OCI-LY1 (cell line): Measurements from ENCODE around the gene CCDC141.

ENCODE experiments used
- CTCF ChIP-seq: fragments of 200-600 bp; sonication (generic), shearing (Covaris generic); IDR thresholded peaks from 2 replicates; pipeline ENCODE4 v1.5.1; 2017; ENCODE audit warnings: mild to moderate bottlenecking, antibody characterized with exemption, low read length, moderate library complexity, mixed read lengths
- EZH2 ChIP-seq: fragments of 200-600 bp; sonication (generic), shearing (Covaris generic); IDR thresholded peaks from 2 replicates; pipeline ENCODE4 v1.8.0; 2017; ENCODE audit warnings: borderline replicate concordance, mixed run types, mild to moderate bottlenecking, antibody characterized with exemption, low read length, moderate library complexity, mixed read lengths

DNA sequence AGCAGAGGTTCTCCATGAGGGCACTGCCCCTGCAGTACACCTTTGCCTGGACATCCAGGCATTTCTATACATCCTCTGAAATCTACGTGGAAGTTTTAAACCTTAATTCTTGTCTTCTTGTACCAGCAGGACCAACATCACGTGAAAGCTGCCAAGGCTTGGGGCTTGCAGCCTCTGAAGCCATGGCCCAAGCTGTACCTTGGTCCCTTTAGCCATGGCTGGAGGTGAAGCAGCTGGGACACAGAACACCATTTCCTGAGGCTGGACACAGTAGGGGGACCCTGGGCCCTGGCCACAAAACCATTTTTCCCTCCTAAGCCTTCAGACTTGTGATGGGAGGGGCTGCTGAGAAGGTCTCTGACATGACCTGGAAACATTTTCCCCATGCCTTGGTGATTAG is 32.8 kb upstream of the CCDC141 start:
- TF ChIP-seq CTCF (no peak), EZH2 (no peak)
